GM23338 (cell line): ENCODE results near the gene HSPG2. TPM values are rescaled to one million over a fixed set of nuclear protein-coding genes. Genes with fewer than 3 reads are reported as not detected.

Source experiments
- ATAC-seq: fragments of 200-7000 bp; cut with Tn5 transposase; 3 replicates; pipeline ENCODE4 v1.9.1; 2020
- DNase-seq: peaks from one replicate; pipeline ENCODE4 v3.0.0-alpha.2; 2015; ENCODE audit warnings: low spot score
- H2AFZ ChIP-seq: fragments of 200-600 bp; sonication (generic); 2 replicates; pipeline ENCODE4 v1.8.0; 2016; ENCODE audit warnings: antibody characterized with exemption, mild to moderate bottlenecking, moderate library complexity
- H3F3A ChIP-seq: fragments of 200-600 bp; sonication (generic); replicated peaks from 2 replicates; pipeline ENCODE4 v1.8.0; 2017; ENCODE audit warnings: antibody characterized with exemption, mixed run types, low read depth
- H3K27ac ChIP-seq: fragments of 200-600 bp; sonication (generic); 2 replicates; pipeline ENCODE4 v1.6.1; 2016; ENCODE audit warnings: low read depth
- H3K27me3 ChIP-seq: fragments of 200-600 bp; sonication (generic); 2 replicates; pipeline ENCODE4 v1.8.0; 2016; ENCODE audit warnings: mild to moderate bottlenecking, mixed run types, moderate library complexity; ENCODE audit not compliant: insufficient read depth
- H3K36me3 ChIP-seq: fragments of 200-600 bp; sonication (generic); 2 replicates; pipeline ENCODE4 v1.8.0; 2016; ENCODE audit warnings: mild to moderate bottlenecking; ENCODE audit not compliant: insufficient read depth
- H3K4me1 ChIP-seq: fragments of 200-600 bp; sonication (generic); 2 replicates; pipeline ENCODE4 v1.8.0; 2016; ENCODE audit warnings: mild to moderate bottlenecking, moderate library complexity; ENCODE audit not compliant: insufficient read depth
- H3K4me2 ChIP-seq: fragments of 200-600 bp; sonication (generic); 2 replicates; pipeline ENCODE4 v1.7.1; 2017; ENCODE audit warnings: mixed run types
- H3K4me3 ChIP-seq: fragments of 200-600 bp; sonication (generic); 2 replicates; pipeline ENCODE4 v1.6.1; 2016; ENCODE audit warnings: mixed run types
- H3K79me2 ChIP-seq: fragments of 200-600 bp; sonication (generic); replicated peaks from 2 replicates; pipeline ENCODE4 v1.8.0; 2017; ENCODE audit warnings: mild to moderate bottlenecking; ENCODE audit not compliant: insufficient read depth
- H3K9me2 ChIP-seq: fragments of 200-600 bp; sonication (generic); 2 replicates; pipeline ENCODE4 v1.8.0; 2017; ENCODE audit not compliant: insufficient read depth
- H4K20me1 ChIP-seq: fragments of 200-600 bp; sonication (generic); replicated peaks from 2 replicates; pipeline ENCODE4 v1.8.0; 2017; ENCODE audit warnings: mild to moderate bottlenecking; ENCODE audit not compliant: insufficient read depth
- H3K27ac Mint-ChIP-seq: 2 replicates; pipeline ENCODE4 v1.8.0; 2020; ENCODE audit warnings: inconsistent platforms, mild to moderate bottlenecking, moderate library complexity, mixed read lengths
- H3K27me3 Mint-ChIP-seq: 3 replicates; pipeline ENCODE4 v1.8.0; 2022; ENCODE audit warnings: low read depth, mild to moderate bottlenecking, moderate library complexity, mixed read lengths, inconsistent platforms; ENCODE audit not compliant: insufficient read depth, poor library complexity
- H3K36me3 Mint-ChIP-seq: 3 replicates; pipeline ENCODE4 v1.8.0; 2021; ENCODE audit warnings: low read depth, mild to moderate bottlenecking, inconsistent platforms, moderate library complexity, mixed read lengths
- H3K4me1 Mint-ChIP-seq: 3 replicates; pipeline ENCODE4 v1.8.0; 2020; ENCODE audit warnings: mild to moderate bottlenecking, inconsistent platforms, mixed read lengths
- H3K4me3 Mint-ChIP-seq: 3 replicates; pipeline ENCODE4 v1.8.0; 2021; ENCODE audit warnings: moderate library complexity, mild to moderate bottlenecking, inconsistent platforms, mixed read lengths
- H3K9me3 Mint-ChIP-seq: 3 replicates; pipeline ENCODE4 v1.8.0; 2020; ENCODE audit warnings: moderate library complexity, mild to moderate bottlenecking, inconsistent platforms, mixed read lengths
- EZH2phosphoT487 ChIP-seq: fragments of 200-600 bp; sonication (generic); IDR thresholded peaks from one replicate; pipeline ENCODE4 v1.8.1; 2018; ENCODE audit warnings: antibody characterized with exemption; ENCODE audit not compliant: unreplicated experiment
- JUNB ChIP-seq: IDR thresholded peaks from one replicate; pipeline ENCODE4 v1.6.1; 2016; ENCODE audit warnings: antibody characterized with exemption; ENCODE audit not compliant: unreplicated experiment
- NANOG ChIP-seq: IDR thresholded peaks from 2 replicates; pipeline ENCODE4 v1.6.1; 2016; ENCODE audit warnings: antibody characterized with exemption, borderline replicate concordance
- POLR2AphosphoS5 ChIP-seq: IDR thresholded peaks from 2 replicates; pipeline ENCODE4 v1.6.1; 2016; ENCODE audit warnings: antibody characterized with exemption, low read depth
- ZNF114 ChIP-seq: fragments of 250-450 bp; sonication (Bioruptor Pico); IDR thresholded peaks from 2 replicates; pipeline ENCODE4 v1.5.0; 2020; ENCODE audit warnings: mild to moderate bottlenecking, moderate library complexity
- ZNF331 ChIP-seq: fragments of 250-450 bp; sonication (Bioruptor Pico); IDR thresholded peaks from 2 replicates; pipeline ENCODE4 v1.5.0; 2020; ENCODE audit warnings: low read depth, mild to moderate bottlenecking, moderate library complexity
- ZNF462 ChIP-seq: fragments of 250-450 bp; sonication (Bioruptor Pico); IDR thresholded peaks from 2 replicates; pipeline ENCODE4 v1.5.0; 2020; ENCODE audit warnings: mild to moderate bottlenecking, moderate library complexity
- polyA plus RNA-seq: library from polyadenylated mRNA; unstranded; fragments of >200 nt; fragmentation: Nextera tagmentation; extraction: Ambion mirVana; gene quantifications from 2 replicates; pipeline ENCODE4 v1.2.1, GENCODE V29; 2016
- total RNA-seq: library from RNA; depleted of rRNA; stranded (reverse); fragments of >200 nt; shearing (Covaris generic); gene quantifications from 2 replicates; pipeline ENCODE4 v1.2.3, GENCODE V29; 2014
- TF ChIP-seq, protein P1 (sequence below): IDR thresholded peaks from one replicate; pipeline ENCODE4 v1.6.1; 2018; ENCODE audit warnings: antibody characterized with exemption; ENCODE audit not compliant: unreplicated experiment
- TF ChIP-seq, protein P2 (sequence below): IDR thresholded peaks from 2 replicates; pipeline ENCODE4 v1.6.1; 2016; ENCODE audit warnings: antibody characterized with exemption

The HSPG2 gene
- total and polyA plus RNA-seq, 2 experiments from 2014 or later = 14.9 to 70.8 TPM

- TF ChIP-seq ZNF462 (no peak), NANOG (no peak), POLR2AphosphoS5 (no peak), EZH2phosphoT487 (no peak), ZNF114 (CRISPR knock-in tag) (no peak), JUNB (no peak)
Measured at GRCh38 chr1:21946836-21947587, 9.9 kb upstream of the HSPG2 start (continued).

DNA sequence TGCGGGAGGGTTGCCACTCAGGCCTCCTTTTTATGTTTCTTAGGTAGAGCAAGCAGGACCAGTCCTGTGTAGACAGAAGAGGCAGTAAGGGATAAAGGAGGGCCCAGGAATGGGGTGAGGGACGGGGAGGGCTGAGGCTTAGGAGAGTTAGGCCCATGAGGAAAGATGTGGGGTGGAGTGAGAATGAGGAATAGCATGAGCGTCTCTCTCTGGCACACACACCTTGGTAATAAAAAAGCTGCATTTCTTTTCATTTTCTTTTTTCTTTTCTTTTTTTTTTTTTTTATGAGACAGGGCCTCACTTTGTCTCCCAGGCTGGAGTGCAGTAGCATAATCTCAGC is 7.6 kb upstream of the HSPG2 start:
- Mint-ChIP-seq H3K27ac (peak overlapping the region; percentile 94), H3K9me3 (no peaks in the 10 kb centered on the region), H3K27me3 (peaks cover 7% of the 10 kb centered on the region), H3K4me3 (peak overlapping the region; percentile 2; the same call in 1 of the 3 replicates), H3K4me1 (peaks cover 22% of the 10 kb centered on the region), H3K36me3 (no peaks in the 10 kb centered on the region)
- no peak overlapping the region for H3K4me2 ChIP-seq
- TF ChIP-seq NANOG (no peak), ZNF331 (CRISPR knock-in tag) (no peak), EZH2phosphoT487 (no peak), JUNB (no peak)
- TF ChIP-seq, protein P1, sequence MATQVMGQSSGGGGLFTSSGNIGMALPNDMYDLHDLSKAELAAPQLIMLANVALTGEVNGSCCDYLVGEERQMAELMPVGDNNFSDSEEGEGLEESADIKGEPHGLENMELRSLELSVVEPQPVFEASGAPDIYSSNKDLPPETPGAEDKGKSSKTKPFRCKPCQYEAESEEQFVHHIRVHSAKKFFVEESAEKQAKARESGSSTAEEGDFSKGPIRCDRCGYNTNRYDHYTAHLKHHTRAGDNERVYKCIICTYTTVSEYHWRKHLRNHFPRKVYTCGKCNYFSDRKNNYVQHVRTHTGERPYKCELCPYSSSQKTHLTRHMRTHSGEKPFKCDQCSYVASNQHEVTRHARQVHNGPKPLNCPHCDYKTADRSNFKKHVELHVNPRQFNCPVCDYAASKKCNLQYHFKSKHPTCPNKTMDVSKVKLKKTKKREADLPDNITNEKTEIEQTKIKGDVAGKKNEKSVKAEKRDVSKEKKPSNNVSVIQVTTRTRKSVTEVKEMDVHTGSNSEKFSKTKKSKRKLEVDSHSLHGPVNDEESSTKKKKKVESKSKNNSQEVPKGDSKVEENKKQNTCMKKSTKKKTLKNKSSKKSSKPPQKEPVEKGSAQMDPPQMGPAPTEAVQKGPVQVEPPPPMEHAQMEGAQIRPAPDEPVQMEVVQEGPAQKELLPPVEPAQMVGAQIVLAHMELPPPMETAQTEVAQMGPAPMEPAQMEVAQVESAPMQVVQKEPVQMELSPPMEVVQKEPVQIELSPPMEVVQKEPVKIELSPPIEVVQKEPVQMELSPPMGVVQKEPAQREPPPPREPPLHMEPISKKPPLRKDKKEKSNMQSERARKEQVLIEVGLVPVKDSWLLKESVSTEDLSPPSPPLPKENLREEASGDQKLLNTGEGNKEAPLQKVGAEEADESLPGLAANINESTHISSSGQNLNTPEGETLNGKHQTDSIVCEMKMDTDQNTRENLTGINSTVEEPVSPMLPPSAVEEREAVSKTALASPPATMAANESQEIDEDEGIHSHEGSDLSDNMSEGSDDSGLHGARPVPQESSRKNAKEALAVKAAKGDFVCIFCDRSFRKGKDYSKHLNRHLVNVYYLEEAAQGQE = no peak
- TF ChIP-seq, protein P2, sequence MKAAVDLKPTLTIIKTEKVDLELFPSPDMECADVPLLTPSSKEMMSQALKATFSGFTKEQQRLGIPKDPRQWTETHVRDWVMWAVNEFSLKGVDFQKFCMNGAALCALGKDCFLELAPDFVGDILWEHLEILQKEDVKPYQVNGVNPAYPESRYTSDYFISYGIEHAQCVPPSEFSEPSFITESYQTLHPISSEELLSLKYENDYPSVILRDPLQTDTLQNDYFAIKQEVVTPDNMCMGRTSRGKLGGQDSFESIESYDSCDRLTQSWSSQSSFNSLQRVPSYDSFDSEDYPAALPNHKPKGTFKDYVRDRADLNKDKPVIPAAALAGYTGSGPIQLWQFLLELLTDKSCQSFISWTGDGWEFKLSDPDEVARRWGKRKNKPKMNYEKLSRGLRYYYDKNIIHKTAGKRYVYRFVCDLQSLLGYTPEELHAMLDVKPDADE = no peak
- no peaks in the 10 kb centered on the region for H3K9me2 ChIP-seq
- H2AFZ ChIP-seq = peak overlapping the region; percentile 15; the same call in 1 of the 2 replicates
- H3K27me3 ChIP-seq = no peaks in the 10 kb centered on the region
- H3K27ac ChIP-seq = peak overlapping the region; percentile 95
- no peaks in the 10 kb centered on the region for H4K20me1 ChIP-seq
- H3K4me3 ChIP-seq = no peak overlapping the region
- peaks cover 10% of the 10 kb centered on the region; the same call in 1 of the 2 replicates for H3F3A ChIP-seq
- peaks cover 16% of the 10 kb centered on the region for H3K4me1 ChIP-seq
- ATAC-seq (peak; percentile 79), DNase-seq (peak; percentile 63)
- no peaks in the 10 kb centered on the region for H3K79me2 ChIP-seq
- H3K36me3 ChIP-seq = no peaks in the 10 kb centered on the region
